ENCODE measurements around the gene STARD6. TPM values are rescaled to one million over a fixed set of nuclear protein-coding genes. Genes with fewer than 3 reads are reported as not detected.

STARD6 gene
- total and polyA plus RNA-seq, 10 of the 15 experiments (the other 5 are each of a cell fraction or from before 2014, with no cell fraction given) = 0.10 to 0.84 (median 0.34) TPM; not detected in 3

DNA sequence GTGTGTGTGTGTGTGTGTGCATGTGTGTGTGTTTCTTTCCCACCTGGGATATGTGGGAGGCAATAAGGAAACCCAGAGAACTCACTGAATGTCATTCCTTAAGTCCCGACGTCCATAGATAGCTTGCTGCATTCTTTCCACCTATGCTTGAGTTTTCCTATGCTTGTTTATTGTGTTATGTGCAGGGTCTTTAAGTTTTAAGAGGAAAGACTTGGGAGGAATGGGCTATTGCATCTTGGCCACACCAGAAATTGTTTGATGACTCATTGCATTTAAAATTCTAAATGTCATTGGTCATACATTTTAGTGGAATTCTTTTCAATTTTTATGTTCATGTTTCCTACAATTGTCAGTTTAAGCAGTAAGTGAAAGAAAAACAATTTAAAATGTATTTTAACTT is 33.7 kb downstream of the STARD6 start:
- no peaks in the 10 kb centered on the region for H3K36me3 ChIP-seq (ENCODE audit: control insufficient read depth in 2 of 2, insufficient read depth in 2 of 2, low read length in 1 of 2)
- no peaks in the 10 kb centered on the region for H3K4me1 ChIP-seq (ENCODE audit: control insufficient read depth, insufficient read depth, low read length)
- no peak overlapping the region for H3K4me2 ChIP-seq (ENCODE audit: control insufficient read depth, insufficient read depth)
- in situ Hi-C loops (cut with MboI) = no loop called here
- no peak overlapping the region for H2AFZ ChIP-seq (ENCODE audit: control insufficient read depth, low read depth, low read length)
- H4K20me1 ChIP-seq (ENCODE audit: control insufficient read depth, insufficient read depth) = no peaks in the 10 kb centered on the region
- intact Hi-C loops (cut with micrococcal nuclease; ENCODE audit: unreplicated experiment) = no loop called here
- H3K79me2 ChIP-seq (ENCODE audit: control insufficient read depth, insufficient read depth, low read length) = no peaks in the 10 kb centered on the region
- SMC1A ChIA-PET (ENCODE audit: uncharacterized antibody, unreplicated experiment) = no interaction called here
- no peak overlapping the region for H3K4me3 ChIP-seq
- BruUV-seq (replicated peaks) = no TSS peak
- RAD21 ChIA-PET (ENCODE audit: unreplicated experiment) = no interaction called here
- H3K9ac ChIP-seq (ENCODE audit: control insufficient read depth, insufficient read depth, low read length) = no peak overlapping the region
- H3K9me3 ChIP-seq (replicated peaks; ENCODE audit: control insufficient read depth, insufficient read depth, low read length) = no peaks in the 10 kb centered on the region
- 100% methylated on average over 2 of the region's 2 CpGs for WGBS (ENCODE audit: insufficient coverage, insufficient replicate concordance, low lambda C conversion rate, missing lambda C conversion rate)
- H3K27ac ChIP-seq (ENCODE audit: control insufficient read depth, insufficient read depth) = no peak overlapping the region
- DNase-seq (ENCODE audit: low read depth, low spot score) (no peak), ATAC-seq (no peak), FAIRE-seq (no peak)
- H3K27me3 ChIP-seq (replicated peaks in 1 of 2; ENCODE audit: control insufficient read depth in 2 of 2, insufficient read depth in 2 of 2, low read length in 1 of 2) = no peaks in the 10 kb centered on the region
- CTCF ChIA-PET = interaction anchor here (0.9 kb wide), 1 partner anchor 868 kb away, joined by 3 read pairs; no protein-coding TSS in a partner anchor
- POLR2A ChIA-PET = no interaction called here
- TF ChIP-seq, protein P1, sequence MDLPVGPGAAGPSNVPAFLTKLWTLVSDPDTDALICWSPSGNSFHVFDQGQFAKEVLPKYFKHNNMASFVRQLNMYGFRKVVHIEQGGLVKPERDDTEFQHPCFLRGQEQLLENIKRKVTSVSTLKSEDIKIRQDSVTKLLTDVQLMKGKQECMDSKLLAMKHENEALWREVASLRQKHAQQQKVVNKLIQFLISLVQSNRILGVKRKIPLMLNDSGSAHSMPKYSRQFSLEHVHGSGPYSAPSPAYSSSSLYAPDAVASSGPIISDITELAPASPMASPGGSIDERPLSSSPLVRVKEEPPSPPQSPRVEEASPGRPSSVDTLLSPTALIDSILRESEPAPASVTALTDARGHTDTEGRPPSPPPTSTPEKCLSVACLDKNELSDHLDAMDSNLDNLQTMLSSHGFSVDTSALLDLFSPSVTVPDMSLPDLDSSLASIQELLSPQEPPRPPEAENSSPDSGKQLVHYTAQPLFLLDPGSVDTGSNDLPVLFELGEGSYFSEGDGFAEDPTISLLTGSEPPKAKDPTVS (IDR thresholded peaks at IDR 0.05; ENCODE audit: low read depth, low read length) = no peak
- no peak for TF ChIP-seq MXI1 (IDR thresholded peaks at IDR 0.05; ENCODE audit: low read depth, low read length)
- TF ChIP-seq, protein P2, sequence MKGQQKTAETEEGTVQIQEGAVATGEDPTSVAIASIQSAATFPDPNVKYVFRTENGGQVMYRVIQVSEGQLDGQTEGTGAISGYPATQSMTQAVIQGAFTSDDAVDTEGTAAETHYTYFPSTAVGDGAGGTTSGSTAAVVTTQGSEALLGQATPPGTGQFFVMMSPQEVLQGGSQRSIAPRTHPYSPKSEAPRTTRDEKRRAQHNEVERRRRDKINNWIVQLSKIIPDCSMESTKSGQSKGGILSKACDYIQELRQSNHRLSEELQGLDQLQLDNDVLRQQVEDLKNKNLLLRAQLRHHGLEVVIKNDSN (IDR thresholded peaks at IDR 0.05; ENCODE audit: borderline replicate concordance, extremely low read length, insufficient read depth, low read depth, low read length) = no peak
- TF ChIP-seq SMAD5 (IDR thresholded peaks at IDR 0.05; ENCODE audit: low read depth) = no peak
- TF ChIP-seq, protein P3, sequence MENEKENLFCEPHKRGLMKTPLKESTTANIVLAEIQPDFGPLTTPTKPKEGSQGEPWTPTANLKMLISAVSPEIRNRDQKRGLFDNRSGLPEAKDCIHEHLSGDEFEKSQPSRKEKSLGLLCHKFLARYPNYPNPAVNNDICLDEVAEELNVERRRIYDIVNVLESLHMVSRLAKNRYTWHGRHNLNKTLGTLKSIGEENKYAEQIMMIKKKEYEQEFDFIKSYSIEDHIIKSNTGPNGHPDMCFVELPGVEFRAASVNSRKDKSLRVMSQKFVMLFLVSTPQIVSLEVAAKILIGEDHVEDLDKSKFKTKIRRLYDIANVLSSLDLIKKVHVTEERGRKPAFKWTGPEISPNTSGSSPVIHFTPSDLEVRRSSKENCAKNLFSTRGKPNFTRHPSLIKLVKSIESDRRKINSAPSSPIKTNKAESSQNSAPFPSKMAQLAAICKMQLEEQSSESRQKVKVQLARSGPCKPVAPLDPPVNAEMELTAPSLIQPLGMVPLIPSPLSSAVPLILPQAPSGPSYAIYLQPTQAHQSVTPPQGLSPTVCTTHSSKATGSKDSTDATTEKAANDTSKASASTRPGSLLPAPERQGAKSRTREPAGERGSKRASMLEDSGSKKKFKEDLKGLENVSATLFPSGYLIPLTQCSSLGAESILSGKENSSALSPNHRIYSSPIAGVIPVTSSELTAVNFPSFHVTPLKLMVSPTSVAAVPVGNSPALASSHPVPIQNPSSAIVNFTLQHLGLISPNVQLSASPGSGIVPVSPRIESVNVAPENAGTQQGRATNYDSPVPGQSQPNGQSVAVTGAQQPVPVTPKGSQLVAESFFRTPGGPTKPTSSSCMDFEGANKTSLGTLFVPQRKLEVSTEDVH (IDR thresholded peaks at IDR 0.05; ENCODE audit: low read depth, partially characterized antibody) = no peak
- no peak for TF ChIP-seq STAT3 (IDR thresholded peaks at IDR 0.05; ENCODE audit: low read depth, low read length)
- no peak for TF ChIP-seq MTA3 (IDR thresholded peaks at IDR 0.05; ENCODE audit: borderline replicate concordance, low read length)
- no peak for TF ChIP-seq YBX1 (IDR thresholded peaks at IDR 0.05)
- TF ChIP-seq NFXL1 (IDR thresholded peaks at IDR 0.05; ENCODE audit: borderline replicate concordance) = no peak
- no peak for TF ChIP-seq SREBF2 (IDR thresholded peaks at IDR 0.05; ENCODE audit: low read length)

All from GM12878 (cell line).